Ovary (tissue), 3 donors: ENCODE data around the gene TMEM88.

Experiments used
- CTCF ChIP-seq, 3 donors: fragments of 450-650 bp in 2 of 3; fragments of 200-600 bp in 1 of 3; IDR thresholded peaks; one replicate each; pipeline versions ENCODE4 v1.5.1 to v1.8.0; 2016 to 2022; ENCODE audit warnings: antibody characterized with exemption in 3 of 3, mild to moderate bottlenecking in 1 of 3
- EP300 ChIP-seq: sonication (generic); formaldehyde crosslinking; IDR thresholded peaks from one replicate; pipeline ENCODE4 v1.6.1; 2017; ENCODE audit warnings: antibody characterized with exemption
- POLR2A ChIP-seq: fragments of 450-650 bp; IDR thresholded peaks from one replicate; pipeline ENCODE4 v1.6.1; 2017; ENCODE audit warnings: antibody characterized with exemption, mild to moderate bottlenecking, moderate library complexity
- donor health status: DM: no; HTN: no; CAD: no.

- TF ChIP-seq CTCF (IDR thresholded peaks at IDR 0.05) (no peak), EP300 (no peak), POLR2A (no peak)
These were observed 32.7 kb upstream of the TMEM88 start for GRCh38 chr17:7822126-7822525.
